ENCODE results near the gene JMJD6.

The JMJD6 gene

DNA sequence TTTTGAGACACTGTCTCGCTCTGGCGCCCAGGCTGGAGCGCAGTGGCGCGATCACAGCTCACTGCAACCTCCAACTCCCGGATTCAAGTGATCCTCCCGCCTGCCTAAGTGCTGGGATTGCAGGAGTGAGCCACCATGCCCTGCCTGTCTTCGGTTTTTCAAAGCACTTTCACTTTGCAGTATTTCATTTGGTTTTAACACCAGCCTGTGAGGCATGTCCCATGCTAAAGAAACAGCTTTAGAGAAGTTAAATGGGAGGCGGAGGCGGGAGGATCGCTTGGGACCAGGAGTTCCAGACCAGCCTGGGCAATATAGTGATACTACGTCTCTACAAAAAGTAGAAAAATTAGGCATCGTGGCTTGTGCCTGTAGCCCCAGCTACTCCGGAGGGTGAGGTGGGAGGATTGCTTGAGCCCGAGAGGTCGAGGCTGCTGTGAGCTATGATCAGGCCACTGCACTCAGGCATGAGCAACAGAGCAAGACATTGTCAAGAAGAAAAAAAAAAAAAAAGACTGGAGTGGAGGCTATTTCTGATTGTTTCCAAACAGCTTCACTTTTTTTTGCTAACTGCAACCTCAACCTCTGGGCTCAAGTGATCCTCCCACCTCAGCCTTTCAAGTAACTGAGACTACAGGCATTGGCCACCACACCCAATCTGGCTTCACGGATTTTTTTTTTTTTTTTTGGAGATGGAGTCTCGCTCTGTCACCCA lies 1.5 kb upstream of the JMJD6 start:
- no peak for ATAC-seq
- TF ChIP-seq ZNF70 (CRISPR knock-in tag; IDR thresholded peaks at IDR 0.05) (0 out of 2 replicates have a peak, but pooled peaks have one; percentile 26), ARNTL (CRISPR knock-in tag; IDR thresholded peaks at IDR 0.05; ENCODE audit: borderline replicate concordance, low read depth) (no peak)

DNA sequence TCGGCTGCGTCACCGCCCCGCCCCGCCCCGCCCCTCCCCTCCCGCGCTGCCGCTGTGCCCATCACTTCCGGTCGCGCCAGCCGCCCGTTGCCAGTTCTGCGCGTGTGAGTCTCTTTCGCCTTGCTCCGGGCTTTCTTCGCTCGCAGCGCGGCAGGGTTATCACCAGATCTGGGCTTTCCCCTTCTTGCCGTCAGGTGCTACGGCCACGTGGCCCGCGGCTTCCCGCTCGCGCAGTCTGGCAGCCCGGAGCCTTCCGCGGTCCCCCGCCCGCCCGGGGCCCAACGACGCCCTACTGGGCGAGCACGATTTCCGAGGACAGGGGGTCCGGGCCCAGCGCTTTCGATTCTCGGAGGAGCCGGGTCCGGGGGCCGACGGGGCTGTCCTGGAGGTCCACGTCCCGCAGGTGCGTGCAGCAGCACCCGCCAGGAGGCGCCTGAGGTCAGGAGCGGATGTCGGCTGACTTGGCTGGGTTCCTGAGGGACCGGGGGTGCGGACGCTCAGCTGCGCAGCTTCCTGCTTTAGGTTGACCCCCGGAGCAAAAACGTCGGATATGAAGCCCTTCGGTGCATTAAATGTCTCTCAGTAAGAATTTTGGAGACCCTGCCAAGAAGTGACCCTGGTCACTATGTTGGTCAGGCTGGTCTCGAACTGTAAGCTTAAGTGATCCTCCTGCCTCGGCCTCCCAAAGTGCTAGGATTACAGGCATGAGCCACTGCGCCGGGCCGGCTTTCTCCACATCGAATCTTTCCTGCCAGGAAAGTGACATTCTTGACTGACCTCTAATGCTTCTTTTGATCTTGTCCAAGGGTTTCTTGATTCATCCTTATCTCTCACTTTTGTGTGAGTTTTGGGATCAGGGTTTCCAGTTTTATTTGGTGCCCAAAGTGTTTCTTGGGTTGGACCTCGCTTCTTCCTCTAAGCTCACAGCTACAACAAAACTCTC lies 641 bp upstream of the JMJD6 start, which contains the start of gene METTL23:
METTL23 (plus strand) TSS at position 64 of the 943 bp plus-strand sequence. CDS start 2,872 bp downstream, outside the sequence.
- ATAC-seq, result peak; percentile 62
- peak; percentile 37; the same call in 1 of the 2 replicates for TF ChIP-seq ZNF70 (CRISPR knock-in tag; IDR thresholded peaks at IDR 0.05)
- no peak for TF ChIP-seq PPARA (CRISPR knock-in tag; IDR thresholded peaks at IDR 0.05; ENCODE audit: borderline replicate concordance)
- TF ChIP-seq, protein P1, sequence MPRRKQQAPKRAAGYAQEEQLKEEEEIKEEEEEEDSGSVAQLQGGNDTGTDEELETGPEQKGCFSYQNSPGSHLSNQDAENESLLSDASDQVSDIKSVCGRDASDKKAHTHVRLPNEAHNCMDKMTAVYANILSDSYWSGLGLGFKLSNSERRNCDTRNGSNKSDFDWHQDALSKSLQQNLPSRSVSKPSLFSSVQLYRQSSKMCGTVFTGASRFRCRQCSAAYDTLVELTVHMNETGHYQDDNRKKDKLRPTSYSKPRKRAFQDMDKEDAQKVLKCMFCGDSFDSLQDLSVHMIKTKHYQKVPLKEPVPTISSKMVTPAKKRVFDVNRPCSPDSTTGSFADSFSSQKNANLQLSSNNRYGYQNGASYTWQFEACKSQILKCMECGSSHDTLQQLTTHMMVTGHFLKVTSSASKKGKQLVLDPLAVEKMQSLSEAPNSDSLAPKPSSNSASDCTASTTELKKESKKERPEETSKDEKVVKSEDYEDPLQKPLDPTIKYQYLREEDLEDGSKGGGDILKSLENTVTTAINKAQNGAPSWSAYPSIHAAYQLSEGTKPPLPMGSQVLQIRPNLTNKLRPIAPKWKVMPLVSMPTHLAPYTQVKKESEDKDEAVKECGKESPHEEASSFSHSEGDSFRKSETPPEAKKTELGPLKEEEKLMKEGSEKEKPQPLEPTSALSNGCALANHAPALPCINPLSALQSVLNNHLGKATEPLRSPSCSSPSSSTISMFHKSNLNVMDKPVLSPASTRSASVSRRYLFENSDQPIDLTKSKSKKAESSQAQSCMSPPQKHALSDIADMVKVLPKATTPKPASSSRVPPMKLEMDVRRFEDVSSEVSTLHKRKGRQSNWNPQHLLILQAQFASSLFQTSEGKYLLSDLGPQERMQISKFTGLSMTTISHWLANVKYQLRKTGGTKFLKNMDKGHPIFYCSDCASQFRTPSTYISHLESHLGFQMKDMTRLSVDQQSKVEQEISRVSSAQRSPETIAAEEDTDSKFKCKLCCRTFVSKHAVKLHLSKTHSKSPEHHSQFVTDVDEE (CRISPR knock-in tag; IDR thresholded peaks at IDR 0.05), result no peak
- no peak for TF ChIP-seq ZNF565 (CRISPR knock-in tag; conservative IDR thresholded peaks at IDR 0.05; ENCODE audit: low read depth)
- TF ChIP-seq, protein P2, sequence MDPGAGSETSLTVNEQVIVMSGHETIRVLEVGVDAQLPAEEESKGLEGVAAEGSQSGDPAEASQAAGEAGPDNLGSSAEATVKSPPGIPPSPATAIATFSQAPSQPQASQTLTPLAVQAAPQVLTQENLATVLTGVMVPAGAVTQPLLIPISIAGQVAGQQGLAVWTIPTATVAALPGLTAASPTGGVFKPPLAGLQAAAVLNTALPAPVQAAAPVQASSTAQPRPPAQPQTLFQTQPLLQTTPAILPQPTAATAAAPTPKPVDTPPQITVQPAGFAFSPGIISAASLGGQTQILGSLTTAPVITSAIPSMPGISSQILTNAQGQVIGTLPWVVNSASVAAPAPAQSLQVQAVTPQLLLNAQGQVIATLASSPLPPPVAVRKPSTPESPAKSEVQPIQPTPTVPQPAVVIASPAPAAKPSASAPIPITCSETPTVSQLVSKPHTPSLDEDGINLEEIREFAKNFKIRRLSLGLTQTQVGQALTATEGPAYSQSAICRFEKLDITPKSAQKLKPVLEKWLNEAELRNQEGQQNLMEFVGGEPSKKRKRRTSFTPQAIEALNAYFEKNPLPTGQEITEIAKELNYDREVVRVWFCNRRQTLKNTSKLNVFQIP (CRISPR knock-in tag; IDR thresholded peaks at IDR 0.05; ENCODE audit: borderline replicate concordance, low read depth), result peak; percentile 67; the same call in 1 of the 2 replicates
- TF ChIP-seq TOX (CRISPR knock-in tag; IDR thresholded peaks at IDR 0.05; ENCODE audit: borderline replicate concordance), result no peak
- TF ChIP-seq ZFP30 (CRISPR knock-in tag; IDR thresholded peaks at IDR 0.05), result no peak; the same call in 1 of the 2 replicates
- no peak for TF ChIP-seq ARNTL (CRISPR knock-in tag; IDR thresholded peaks at IDR 0.05; ENCODE audit: borderline replicate concordance, low read depth)
- TF ChIP-seq ZNF8 (CRISPR knock-in tag; IDR thresholded peaks at IDR 0.05), result 0 out of 2 replicates have a peak, but pooled peaks have one; percentile 18
- TF ChIP-seq, protein P3, sequence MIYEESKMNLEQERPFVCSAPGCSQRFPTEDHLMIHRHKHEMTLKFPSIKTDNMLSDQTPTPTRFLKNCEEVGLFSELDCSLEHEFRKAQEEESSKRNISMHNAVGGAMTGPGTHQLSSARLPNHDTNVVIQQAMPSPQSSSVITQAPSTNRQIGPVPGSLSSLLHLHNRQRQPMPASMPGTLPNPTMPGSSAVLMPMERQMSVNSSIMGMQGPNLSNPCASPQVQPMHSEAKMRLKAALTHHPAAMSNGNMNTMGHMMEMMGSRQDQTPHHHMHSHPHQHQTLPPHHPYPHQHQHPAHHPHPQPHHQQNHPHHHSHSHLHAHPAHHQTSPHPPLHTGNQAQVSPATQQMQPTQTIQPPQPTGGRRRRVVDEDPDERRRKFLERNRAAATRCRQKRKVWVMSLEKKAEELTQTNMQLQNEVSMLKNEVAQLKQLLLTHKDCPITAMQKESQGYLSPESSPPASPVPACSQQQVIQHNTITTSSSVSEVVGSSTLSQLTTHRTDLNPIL (CRISPR knock-in tag; IDR thresholded peaks at IDR 0.05; ENCODE audit: low read depth), result no peak
- no peak for TF ChIP-seq GLIS3 (CRISPR knock-in tag; IDR thresholded peaks at IDR 0.05)
- TF ChIP-seq ZC3H10 (CRISPR knock-in tag; IDR thresholded peaks at IDR 0.05), result no peak
- no peak for TF ChIP-seq TCF4 (CRISPR knock-in tag; IDR thresholded peaks at IDR 0.05; ENCODE audit: borderline replicate concordance)
- TF ChIP-seq BACH2 (CRISPR knock-in tag; IDR thresholded peaks at IDR 0.05; ENCODE audit: borderline replicate concordance), result no peak
- TF ChIP-seq SNAI2 (CRISPR knock-in tag; IDR thresholded peaks at IDR 0.05), result no peak

DNA sequence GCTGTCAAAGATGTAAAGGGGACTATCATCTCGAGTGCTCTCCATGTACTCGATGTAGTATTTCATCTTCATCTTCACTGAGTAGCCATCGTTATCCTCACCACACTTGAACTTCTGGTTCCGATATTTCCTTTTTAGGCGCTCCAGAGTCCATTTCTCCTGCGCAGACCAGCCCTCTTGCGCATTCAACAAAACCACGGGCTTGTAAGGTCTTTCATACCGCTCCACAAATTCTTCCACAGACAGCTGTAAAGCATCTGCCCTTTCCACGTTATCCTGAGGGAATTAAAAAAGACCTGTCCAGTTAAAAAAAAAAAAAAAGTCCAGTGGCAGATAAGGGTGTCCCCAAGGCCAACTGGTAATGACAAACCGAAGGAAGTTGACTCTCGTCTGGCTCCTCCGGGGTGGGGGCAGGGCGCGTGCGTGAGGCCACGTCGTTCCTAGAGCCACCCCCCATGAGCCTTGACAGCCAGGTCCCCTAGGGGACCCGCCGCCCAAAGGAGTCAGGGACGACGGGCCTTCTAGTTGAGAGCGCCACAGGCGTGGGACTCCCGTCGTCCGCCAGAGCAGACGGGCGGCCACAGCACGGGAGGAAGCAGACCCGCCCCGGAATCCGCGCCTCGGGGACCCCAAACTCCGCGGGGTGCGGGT lies 701 bp downstream of the JMJD6 start:
- peak; percentile 29 for ATAC-seq
- TF ChIP-seq, protein P4, sequence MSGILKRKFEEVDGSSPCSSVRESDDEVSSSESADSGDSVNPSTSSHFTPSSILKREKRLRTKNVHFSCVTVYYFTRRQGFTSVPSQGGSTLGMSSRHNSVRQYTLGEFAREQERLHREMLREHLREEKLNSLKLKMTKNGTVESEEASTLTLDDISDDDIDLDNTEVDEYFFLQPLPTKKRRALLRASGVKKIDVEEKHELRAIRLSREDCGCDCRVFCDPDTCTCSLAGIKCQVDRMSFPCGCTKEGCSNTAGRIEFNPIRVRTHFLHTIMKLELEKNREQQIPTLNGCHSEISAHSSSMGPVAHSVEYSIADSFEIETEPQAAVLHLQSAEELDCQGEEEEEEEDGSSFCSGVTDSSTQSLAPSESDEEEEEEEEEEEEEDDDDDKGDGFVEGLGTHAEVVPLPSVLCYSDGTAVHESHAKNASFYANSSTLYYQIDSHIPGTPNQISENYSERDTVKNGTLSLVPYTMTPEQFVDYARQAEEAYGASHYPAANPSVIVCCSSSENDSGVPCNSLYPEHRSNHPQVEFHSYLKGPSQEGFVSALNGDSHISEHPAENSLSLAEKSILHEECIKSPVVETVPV (CRISPR knock-in tag; IDR thresholded peaks at IDR 0.05), result no peak
- TF ChIP-seq TCF4 (CRISPR knock-in tag; IDR thresholded peaks at IDR 0.05; ENCODE audit: borderline replicate concordance) (no peak), ZNF8 (CRISPR knock-in tag; IDR thresholded peaks at IDR 0.05) (no peak), ZNF70 (CRISPR knock-in tag; IDR thresholded peaks at IDR 0.05) (no peak), PPARA (CRISPR knock-in tag; IDR thresholded peaks at IDR 0.05; ENCODE audit: borderline replicate concordance) (no peak), SNAI2 (CRISPR knock-in tag; IDR thresholded peaks at IDR 0.05) (no peak), CSDC2 (CRISPR knock-in tag; IDR thresholded peaks at IDR 0.05) (no peak), ARNTL (CRISPR knock-in tag; IDR thresholded peaks at IDR 0.05; ENCODE audit: borderline replicate concordance, low read depth) (no peak), GLIS3 (CRISPR knock-in tag; IDR thresholded peaks at IDR 0.05) (no peak), ISL1 (CRISPR knock-in tag; IDR thresholded peaks at IDR 0.05) (no peak), ZFP3 (CRISPR knock-in tag; IDR thresholded peaks at IDR 0.05) (no peak)
- TF ChIP-seq, protein P2 (CRISPR knock-in tag; IDR thresholded peaks at IDR 0.05; ENCODE audit: borderline replicate concordance, low read depth), result no peak
- TF ChIP-seq, protein P5, sequence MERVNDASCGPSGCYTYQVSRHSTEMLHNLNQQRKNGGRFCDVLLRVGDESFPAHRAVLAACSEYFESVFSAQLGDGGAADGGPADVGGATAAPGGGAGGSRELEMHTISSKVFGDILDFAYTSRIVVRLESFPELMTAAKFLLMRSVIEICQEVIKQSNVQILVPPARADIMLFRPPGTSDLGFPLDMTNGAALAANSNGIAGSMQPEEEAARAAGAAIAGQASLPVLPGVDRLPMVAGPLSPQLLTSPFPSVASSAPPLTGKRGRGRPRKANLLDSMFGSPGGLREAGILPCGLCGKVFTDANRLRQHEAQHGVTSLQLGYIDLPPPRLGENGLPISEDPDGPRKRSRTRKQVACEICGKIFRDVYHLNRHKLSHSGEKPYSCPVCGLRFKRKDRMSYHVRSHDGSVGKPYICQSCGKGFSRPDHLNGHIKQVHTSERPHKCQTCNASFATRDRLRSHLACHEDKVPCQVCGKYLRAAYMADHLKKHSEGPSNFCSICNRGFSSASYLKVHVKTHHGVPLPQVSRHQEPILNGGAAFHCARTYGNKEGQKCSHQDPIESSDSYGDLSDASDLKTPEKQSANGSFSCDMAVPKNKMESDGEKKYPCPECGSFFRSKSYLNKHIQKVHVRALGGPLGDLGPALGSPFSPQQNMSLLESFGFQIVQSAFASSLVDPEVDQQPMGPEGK (CRISPR knock-in tag; IDR thresholded peaks at IDR 0.05; ENCODE audit: borderline replicate concordance), result no peak

Measured in SK-N-SH treated with all-trans-retinoic acid at 6 μM for 48 hours (cell line).